GM23338 (cell line): ENCODE results near the gene RXFP1. TPM values are rescaled to one million over a fixed set of nuclear protein-coding genes. Genes with fewer than 3 reads are reported as not detected.

Experiments used
- ATAC-seq: fragments of 200-7000 bp; cut with Tn5 transposase; 3 replicates; pipeline ENCODE4 v1.9.1; 2020
- DNase-seq: peaks from one replicate; pipeline ENCODE4 v3.0.0-alpha.2; 2015; ENCODE audit warnings: low spot score
- H2AFZ ChIP-seq: fragments of 200-600 bp; sonication (generic); 2 replicates; pipeline ENCODE4 v1.8.0; 2016; ENCODE audit warnings: antibody characterized with exemption, mild to moderate bottlenecking, moderate library complexity
- H3F3A ChIP-seq: fragments of 200-600 bp; sonication (generic); replicated peaks from 2 replicates; pipeline ENCODE4 v1.8.0; 2017; ENCODE audit warnings: antibody characterized with exemption, mixed run types, low read depth
- H3K27ac ChIP-seq: fragments of 200-600 bp; sonication (generic); 2 replicates; pipeline ENCODE4 v1.6.1; 2016; ENCODE audit warnings: low read depth
- H3K27me3 ChIP-seq: fragments of 200-600 bp; sonication (generic); 2 replicates; pipeline ENCODE4 v1.8.0; 2016; ENCODE audit warnings: mild to moderate bottlenecking, mixed run types, moderate library complexity; ENCODE audit not compliant: insufficient read depth
- H3K36me3 ChIP-seq: fragments of 200-600 bp; sonication (generic); 2 replicates; pipeline ENCODE4 v1.8.0; 2016; ENCODE audit warnings: mild to moderate bottlenecking; ENCODE audit not compliant: insufficient read depth
- H3K4me1 ChIP-seq: fragments of 200-600 bp; sonication (generic); 2 replicates; pipeline ENCODE4 v1.8.0; 2016; ENCODE audit warnings: mild to moderate bottlenecking, moderate library complexity; ENCODE audit not compliant: insufficient read depth
- H3K4me2 ChIP-seq: fragments of 200-600 bp; sonication (generic); 2 replicates; pipeline ENCODE4 v1.7.1; 2017; ENCODE audit warnings: mixed run types
- H3K4me3 ChIP-seq: fragments of 200-600 bp; sonication (generic); 2 replicates; pipeline ENCODE4 v1.6.1; 2016; ENCODE audit warnings: mixed run types
- H3K79me2 ChIP-seq: fragments of 200-600 bp; sonication (generic); replicated peaks from 2 replicates; pipeline ENCODE4 v1.8.0; 2017; ENCODE audit warnings: mild to moderate bottlenecking; ENCODE audit not compliant: insufficient read depth
- H3K9me2 ChIP-seq: fragments of 200-600 bp; sonication (generic); 2 replicates; pipeline ENCODE4 v1.8.0; 2017; ENCODE audit not compliant: insufficient read depth
- H4K20me1 ChIP-seq: fragments of 200-600 bp; sonication (generic); replicated peaks from 2 replicates; pipeline ENCODE4 v1.8.0; 2017; ENCODE audit warnings: mild to moderate bottlenecking; ENCODE audit not compliant: insufficient read depth
- H3K27ac Mint-ChIP-seq: 2 replicates; pipeline ENCODE4 v1.8.0; 2020; ENCODE audit warnings: inconsistent platforms, mild to moderate bottlenecking, moderate library complexity, mixed read lengths
- H3K27me3 Mint-ChIP-seq: 3 replicates; pipeline ENCODE4 v1.8.0; 2022; ENCODE audit warnings: low read depth, mild to moderate bottlenecking, moderate library complexity, mixed read lengths, inconsistent platforms; ENCODE audit not compliant: insufficient read depth, poor library complexity
- H3K36me3 Mint-ChIP-seq: 3 replicates; pipeline ENCODE4 v1.8.0; 2021; ENCODE audit warnings: low read depth, mild to moderate bottlenecking, inconsistent platforms, moderate library complexity, mixed read lengths
- H3K4me1 Mint-ChIP-seq: 3 replicates; pipeline ENCODE4 v1.8.0; 2020; ENCODE audit warnings: mild to moderate bottlenecking, inconsistent platforms, mixed read lengths
- H3K4me3 Mint-ChIP-seq: 3 replicates; pipeline ENCODE4 v1.8.0; 2021; ENCODE audit warnings: moderate library complexity, mild to moderate bottlenecking, inconsistent platforms, mixed read lengths
- H3K9me3 Mint-ChIP-seq: 3 replicates; pipeline ENCODE4 v1.8.0; 2020; ENCODE audit warnings: moderate library complexity, mild to moderate bottlenecking, inconsistent platforms, mixed read lengths
- CREB1 ChIP-seq: fragments of 250-450 bp; sonication (Bioruptor Pico); IDR thresholded peaks from 2 replicates; pipeline ENCODE4 v1.5.0; 2020; ENCODE audit warnings: low read depth, mild to moderate bottlenecking, moderate library complexity
- ETS1 ChIP-seq: IDR thresholded peaks from 2 replicates; pipeline ENCODE4 v1.6.1; 2016; ENCODE audit warnings: antibody characterized with exemption
- EZH2 ChIP-seq: fragments of 200-600 bp; sonication (generic); IDR thresholded peaks from one replicate; pipeline ENCODE4 v1.8.0; 2017; ENCODE audit warnings: antibody characterized with exemption, mild to moderate bottlenecking, low read depth; ENCODE audit not compliant: unreplicated experiment
- EZH2phosphoT487 ChIP-seq: fragments of 200-600 bp; sonication (generic); IDR thresholded peaks from one replicate; pipeline ENCODE4 v1.8.1; 2018; ENCODE audit warnings: antibody characterized with exemption; ENCODE audit not compliant: unreplicated experiment
- JUNB ChIP-seq: IDR thresholded peaks from one replicate; pipeline ENCODE4 v1.6.1; 2016; ENCODE audit warnings: antibody characterized with exemption; ENCODE audit not compliant: unreplicated experiment
- NANOG ChIP-seq: IDR thresholded peaks from 2 replicates; pipeline ENCODE4 v1.6.1; 2016; ENCODE audit warnings: antibody characterized with exemption, borderline replicate concordance
- POLR2AphosphoS5 ChIP-seq: IDR thresholded peaks from 2 replicates; pipeline ENCODE4 v1.6.1; 2016; ENCODE audit warnings: antibody characterized with exemption, low read depth
- REST ChIP-seq: IDR thresholded peaks from one replicate; pipeline ENCODE4 v1.6.1; 2018; ENCODE audit warnings: antibody characterized with exemption; ENCODE audit not compliant: unreplicated experiment
- STAT1 ChIP-seq: IDR thresholded peaks from one replicate; pipeline ENCODE4 v1.6.1; 2016; ENCODE audit warnings: antibody characterized with exemption; ENCODE audit not compliant: unreplicated experiment
- ZNF114 ChIP-seq: fragments of 250-450 bp; sonication (Bioruptor Pico); IDR thresholded peaks from 2 replicates; pipeline ENCODE4 v1.5.0; 2020; ENCODE audit warnings: mild to moderate bottlenecking, moderate library complexity
- ZNF331 ChIP-seq: fragments of 250-450 bp; sonication (Bioruptor Pico); IDR thresholded peaks from 2 replicates; pipeline ENCODE4 v1.5.0; 2020; ENCODE audit warnings: low read depth, mild to moderate bottlenecking, moderate library complexity
- polyA plus RNA-seq: library from polyadenylated mRNA; unstranded; fragments of >200 nt; fragmentation: Nextera tagmentation; extraction: Ambion mirVana; gene quantifications from 2 replicates; pipeline ENCODE4 v1.2.1, GENCODE V29; 2016
- total RNA-seq: library from RNA; depleted of rRNA; stranded (reverse); fragments of >200 nt; shearing (Covaris generic); gene quantifications from 2 replicates; pipeline ENCODE4 v1.2.3, GENCODE V29; 2014
- TF ChIP-seq, protein P1 (sequence below), 2 experiments: fragments of 200-600 bp in 1 of 2; sonication (generic) in 1 of 2; conservative IDR thresholded peaks; 2 replicates each; pipeline versions ENCODE4 v1.5.1 to v1.6.1; 2016 to 2017; ENCODE audit warnings: antibody characterized with exemption in 2 of 2, low read depth in 2 of 2, mild to moderate bottlenecking in 2 of 2, moderate library complexity in 1 of 2
- TF ChIP-seq, protein P2 (sequence below): fragments of 250-450 bp; sonication (Bioruptor Pico); IDR thresholded peaks from 2 replicates; pipeline ENCODE4 v1.5.0; 2020; ENCODE audit warnings: mild to moderate bottlenecking, moderate library complexity

The RXFP1 gene
- total and polyA plus RNA-seq, 2 experiments from 2014 or later, result 0.63 TPM; not detected in 1

GRCh38 chr4:158613046-158613445, 91.4 kb downstream of the RXFP1 start:
- no peaks in the 10 kb centered on the region for H3K9me3 Mint-ChIP-seq
- Histone ChIP-seq H3K36me3 (no peaks in the 10 kb centered on the region), H3K79me2 (no peaks in the 10 kb centered on the region), H3K4me1 (no peaks in the 10 kb centered on the region), H3F3A (no peaks in the 10 kb centered on the region), H3K27me3 (no peaks in the 10 kb centered on the region), H4K20me1 (no peaks in the 10 kb centered on the region), H2AFZ (no peak overlapping the region), H3K9me2 (no peaks in the 10 kb centered on the region), H3K4me3 (no peak overlapping the region), H3K27ac (no peak overlapping the region), H3K4me2 (no peak overlapping the region)
- no peaks in the 10 kb centered on the region for H3K27me3 Mint-ChIP-seq
- ATAC-seq, result no peak
- no peak overlapping the region for H3K27ac Mint-ChIP-seq
- no peak overlapping the region for H3K4me3 Mint-ChIP-seq
- no peak for TF ChIP-seq ZNF331 (CRISPR knock-in tag)
- no peak for TF ChIP-seq EZH2phosphoT487
- TF ChIP-seq STAT1, result no peak
- no peak for TF ChIP-seq ZNF114 (CRISPR knock-in tag)
- TF ChIP-seq, protein P1, sequence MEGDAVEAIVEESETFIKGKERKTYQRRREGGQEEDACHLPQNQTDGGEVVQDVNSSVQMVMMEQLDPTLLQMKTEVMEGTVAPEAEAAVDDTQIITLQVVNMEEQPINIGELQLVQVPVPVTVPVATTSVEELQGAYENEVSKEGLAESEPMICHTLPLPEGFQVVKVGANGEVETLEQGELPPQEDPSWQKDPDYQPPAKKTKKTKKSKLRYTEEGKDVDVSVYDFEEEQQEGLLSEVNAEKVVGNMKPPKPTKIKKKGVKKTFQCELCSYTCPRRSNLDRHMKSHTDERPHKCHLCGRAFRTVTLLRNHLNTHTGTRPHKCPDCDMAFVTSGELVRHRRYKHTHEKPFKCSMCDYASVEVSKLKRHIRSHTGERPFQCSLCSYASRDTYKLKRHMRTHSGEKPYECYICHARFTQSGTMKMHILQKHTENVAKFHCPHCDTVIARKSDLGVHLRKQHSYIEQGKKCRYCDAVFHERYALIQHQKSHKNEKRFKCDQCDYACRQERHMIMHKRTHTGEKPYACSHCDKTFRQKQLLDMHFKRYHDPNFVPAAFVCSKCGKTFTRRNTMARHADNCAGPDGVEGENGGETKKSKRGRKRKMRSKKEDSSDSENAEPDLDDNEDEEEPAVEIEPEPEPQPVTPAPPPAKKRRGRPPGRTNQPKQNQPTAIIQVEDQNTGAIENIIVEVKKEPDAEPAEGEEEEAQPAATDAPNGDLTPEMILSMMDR (conservative IDR thresholded peaks at IDR 0.05; ENCODE audit: low read depth in 2 of 2), result no peak
- no peak for TF ChIP-seq POLR2AphosphoS5
- no peak for TF ChIP-seq NANOG
- no peak for TF ChIP-seq EZH2
- TF ChIP-seq, protein P2, sequence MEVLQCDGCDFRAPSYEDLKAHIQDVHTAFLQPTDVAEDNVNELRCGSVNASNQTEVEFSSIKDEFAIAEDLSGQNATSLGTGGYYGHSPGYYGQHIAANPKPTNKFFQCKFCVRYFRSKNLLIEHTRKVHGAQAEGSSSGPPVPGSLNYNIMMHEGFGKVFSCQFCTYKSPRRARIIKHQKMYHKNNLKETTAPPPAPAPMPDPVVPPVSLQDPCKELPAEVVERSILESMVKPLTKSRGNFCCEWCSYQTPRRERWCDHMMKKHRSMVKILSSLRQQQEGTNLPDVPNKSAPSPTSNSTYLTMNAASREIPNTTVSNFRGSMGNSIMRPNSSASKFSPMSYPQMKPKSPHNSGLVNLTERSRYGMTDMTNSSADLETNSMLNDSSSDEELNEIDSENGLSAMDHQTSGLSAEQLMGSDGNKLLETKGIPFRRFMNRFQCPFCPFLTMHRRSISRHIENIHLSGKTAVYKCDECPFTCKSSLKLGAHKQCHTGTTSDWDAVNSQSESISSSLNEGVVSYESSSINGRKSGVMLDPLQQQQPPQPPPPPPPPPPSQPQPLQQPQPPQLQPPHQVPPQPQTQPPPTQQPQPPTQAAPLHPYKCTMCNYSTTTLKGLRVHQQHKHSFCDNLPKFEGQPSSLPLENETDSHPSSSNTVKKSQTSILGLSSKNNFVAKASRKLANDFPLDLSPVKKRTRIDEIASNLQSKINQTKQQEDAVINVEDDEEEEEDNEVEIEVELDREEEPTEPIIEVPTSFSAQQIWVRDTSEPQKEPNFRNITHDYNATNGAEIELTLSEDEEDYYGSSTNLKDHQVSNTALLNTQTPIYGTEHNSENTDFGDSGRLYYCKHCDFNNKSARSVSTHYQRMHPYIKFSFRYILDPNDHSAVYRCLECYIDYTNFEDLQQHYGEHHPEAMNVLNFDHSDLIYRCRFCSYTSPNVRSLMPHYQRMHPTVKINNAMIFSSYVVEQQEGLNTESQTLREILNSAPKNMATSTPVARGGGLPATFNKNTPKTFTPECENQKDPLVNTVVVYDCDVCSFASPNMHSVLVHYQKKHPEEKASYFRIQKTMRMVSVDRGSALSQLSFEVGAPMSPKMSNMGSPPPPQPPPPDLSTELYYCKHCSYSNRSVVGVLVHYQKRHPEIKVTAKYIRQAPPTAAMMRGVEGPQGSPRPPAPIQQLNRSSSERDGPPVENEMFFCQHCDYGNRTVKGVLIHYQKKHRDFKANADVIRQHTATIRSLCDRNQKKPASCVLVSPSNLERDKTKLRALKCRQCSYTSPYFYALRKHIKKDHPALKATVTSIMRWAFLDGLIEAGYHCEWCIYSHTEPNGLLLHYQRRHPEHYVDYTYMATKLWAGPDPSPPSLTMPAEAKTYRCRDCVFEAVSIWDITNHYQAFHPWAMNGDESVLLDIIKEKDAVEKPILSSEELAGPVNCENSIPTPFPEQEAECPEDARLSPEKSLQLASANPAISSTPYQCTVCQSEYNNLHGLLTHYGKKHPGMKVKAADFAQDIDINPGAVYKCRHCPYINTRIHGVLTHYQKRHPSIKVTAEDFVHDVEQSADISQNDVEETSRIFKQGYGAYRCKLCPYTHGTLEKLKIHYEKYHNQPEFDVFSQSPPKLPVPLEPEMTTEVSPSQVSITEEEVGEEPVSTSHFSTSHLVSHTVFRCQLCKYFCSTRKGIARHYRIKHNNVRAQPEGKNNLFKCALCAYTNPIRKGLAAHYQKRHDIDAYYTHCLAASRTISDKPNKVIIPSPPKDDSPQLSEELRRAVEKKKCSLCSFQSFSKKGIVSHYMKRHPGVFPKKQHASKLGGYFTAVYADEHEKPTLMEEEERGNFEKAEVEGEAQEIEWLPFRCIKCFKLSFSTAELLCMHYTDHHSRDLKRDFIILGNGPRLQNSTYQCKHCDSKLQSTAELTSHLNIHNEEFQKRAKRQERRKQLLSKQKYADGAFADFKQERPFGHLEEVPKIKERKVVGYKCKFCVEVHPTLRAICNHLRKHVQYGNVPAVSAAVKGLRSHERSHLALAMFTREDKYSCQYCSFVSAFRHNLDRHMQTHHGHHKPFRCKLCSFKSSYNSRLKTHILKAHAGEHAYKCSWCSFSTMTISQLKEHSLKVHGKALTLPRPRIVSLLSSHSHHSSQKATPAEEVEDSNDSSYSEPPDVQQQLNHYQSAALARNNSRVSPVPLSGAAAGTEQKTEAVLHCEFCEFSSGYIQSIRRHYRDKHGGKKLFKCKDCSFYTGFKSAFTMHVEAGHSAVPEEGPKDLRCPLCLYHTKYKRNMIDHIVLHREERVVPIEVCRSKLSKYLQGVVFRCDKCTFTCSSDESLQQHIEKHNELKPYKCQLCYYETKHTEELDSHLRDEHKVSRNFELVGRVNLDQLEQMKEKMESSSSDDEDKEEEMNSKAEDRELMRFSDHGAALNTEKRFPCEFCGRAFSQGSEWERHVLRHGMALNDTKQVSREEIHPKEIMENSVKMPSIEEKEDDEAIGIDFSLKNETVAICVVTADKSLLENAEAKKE (CRISPR knock-in tag), result no peak
- no peak for TF ChIP-seq JUNB
- no peak for TF ChIP-seq CREB1
- TF ChIP-seq REST, result no peak
- TF ChIP-seq ETS1, result no peak
- peaks cover 12% of the 10 kb centered on the region for H3K4me1 Mint-ChIP-seq
- no peaks in the 10 kb centered on the region for H3K36me3 Mint-ChIP-seq
- DNase-seq, result no peak
